GM19452 (cell line): ENCODE data around the gene RABAC1.
"Not testable (repeated sequence)": the region's sequence is repeated elsewhere in the genome, so short reads cannot be mapped to it uniquely, and the experiment has no call there.

Experiments used
- ATAC-seq: cut with Tn5 transposase; IDR thresholded peaks from one replicate; pipeline ENCODE4 v1.9.1; 2021; ENCODE audit not compliant: unreplicated experiment

Gene RABAC1

GRCh38 chr19:41959056-41960053 is at the start of gene RABAC1:
Gene RABAC1 (minus strand): TSS chr19:41959321. CDS start chr19:41959292, 29 bp downstream.
- peak; percentile 87 for ATAC-seq

GRCh38 chr19:42006569-42006968 is 47.4 kb upstream of the RABAC1 start:
- ATAC-seq, result no peak

GRCh38 chr19:42005504-42005903 is 46.4 kb upstream of the RABAC1 start:
- ATAC-seq, result no peak

GRCh38 chr19:42003506-42004294 is 44.6 kb upstream of the RABAC1 start:
- ATAC-seq, result no peak

GRCh38 chr19:41999878-42000208 is 40.7 kb upstream of the RABAC1 start:
- ATAC-seq, result no peak

- ATAC-seq, result no peak
Observed at GRCh38 chr19:41999071-41999877, 40.2 kb upstream of the RABAC1 start.

GRCh38 chr19:41998246-41999020 is 39.3 kb upstream of the RABAC1 start:
- no peak for ATAC-seq

- ATAC-seq, result no peak
Observed at GRCh38 chr19:41997851-41998229, 38.7 kb upstream of the RABAC1 start.

GRCh38 chr19:41997121-41997850 is 38.2 kb upstream of the RABAC1 start:
- ATAC-seq, result no peak

GRCh38 chr19:41995959-41996797 is 37.1 kb upstream of the RABAC1 start:
- no peak for ATAC-seq

- no peak for ATAC-seq
Observed at GRCh38 chr19:41994994-41995958, 36.2 kb upstream of the RABAC1 start.

- ATAC-seq, result no peak
Observed at GRCh38 chr19:41994521-41994971, 35.4 kb upstream of the RABAC1 start.

GRCh38 chr19:41993612-41994483 is 34.7 kb upstream of the RABAC1 start, which contains the start of gene ATP1A3:
Gene ATP1A3 (minus strand): TSS chr19:41994230. CDS start chr19:41994076, 154 bp downstream.
- ATAC-seq, result no peak

GRCh38 chr19:41991925-41992569 is 32.9 kb upstream of the RABAC1 start:
- not testable (repeated sequence) for ATAC-seq

GRCh38 chr19:41991025-41991424 is 31.9 kb upstream of the RABAC1 start:
- no peak for ATAC-seq

- no peak for ATAC-seq
Observed at GRCh38 chr19:41990615-41991014, 31.5 kb upstream of the RABAC1 start.
